LNCAP (cell line): Measurements from ENCODE around the gene SLC4A1.

ENCODE experiments used
- TF ChIP-seq, protein P1 (sequence below): fragments of 450-650 bp; IDR thresholded peaks from 2 replicates; pipeline ENCODE4 v1.5.1; 2017; ENCODE audit warnings: mild to moderate bottlenecking

SLC4A1 gene

DNA sequence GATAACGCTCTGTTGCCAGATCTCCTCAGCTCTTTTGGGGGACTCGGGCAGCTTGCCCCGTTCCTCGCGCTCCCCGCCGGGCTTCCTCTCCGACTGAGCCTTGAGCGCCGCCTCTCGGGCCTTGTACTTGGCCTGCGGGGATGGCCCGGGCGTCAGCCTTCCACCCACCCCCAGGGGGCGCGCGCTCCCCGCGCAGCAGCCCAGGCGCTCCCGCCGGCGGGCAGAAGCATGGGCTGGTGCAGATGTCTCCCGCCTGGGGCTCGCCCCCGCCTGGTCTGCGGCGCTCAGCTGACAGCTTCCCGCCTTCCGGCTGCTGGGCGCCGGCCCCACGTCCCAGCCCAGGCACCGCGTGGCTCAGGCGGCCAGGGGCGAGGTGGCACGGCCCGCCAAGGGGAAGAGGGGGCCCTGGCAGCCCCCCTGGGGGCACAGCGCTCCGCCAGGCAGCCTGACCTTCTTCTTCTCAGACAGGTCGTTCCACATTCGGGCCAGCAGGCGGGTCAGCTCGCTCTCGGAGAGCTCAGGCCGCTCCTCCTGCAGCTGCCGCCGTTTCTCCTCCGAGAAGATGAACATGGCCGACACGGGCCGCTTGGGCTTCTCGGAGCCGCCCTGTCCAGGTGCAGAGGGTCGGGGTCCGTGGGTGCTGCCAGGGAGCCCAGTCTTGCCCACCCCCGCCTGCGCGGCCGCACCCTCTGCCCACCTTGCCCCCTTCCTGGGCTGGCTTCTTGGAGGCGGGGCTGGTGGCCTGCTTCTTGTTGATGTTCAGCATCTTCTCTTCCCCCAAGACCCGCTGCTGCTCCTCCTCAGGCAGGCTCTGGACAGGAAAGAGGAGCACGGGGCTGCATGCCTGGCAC, 57.4 kb downstream of the SLC4A1 start:
- TF ChIP-seq, protein P1, sequence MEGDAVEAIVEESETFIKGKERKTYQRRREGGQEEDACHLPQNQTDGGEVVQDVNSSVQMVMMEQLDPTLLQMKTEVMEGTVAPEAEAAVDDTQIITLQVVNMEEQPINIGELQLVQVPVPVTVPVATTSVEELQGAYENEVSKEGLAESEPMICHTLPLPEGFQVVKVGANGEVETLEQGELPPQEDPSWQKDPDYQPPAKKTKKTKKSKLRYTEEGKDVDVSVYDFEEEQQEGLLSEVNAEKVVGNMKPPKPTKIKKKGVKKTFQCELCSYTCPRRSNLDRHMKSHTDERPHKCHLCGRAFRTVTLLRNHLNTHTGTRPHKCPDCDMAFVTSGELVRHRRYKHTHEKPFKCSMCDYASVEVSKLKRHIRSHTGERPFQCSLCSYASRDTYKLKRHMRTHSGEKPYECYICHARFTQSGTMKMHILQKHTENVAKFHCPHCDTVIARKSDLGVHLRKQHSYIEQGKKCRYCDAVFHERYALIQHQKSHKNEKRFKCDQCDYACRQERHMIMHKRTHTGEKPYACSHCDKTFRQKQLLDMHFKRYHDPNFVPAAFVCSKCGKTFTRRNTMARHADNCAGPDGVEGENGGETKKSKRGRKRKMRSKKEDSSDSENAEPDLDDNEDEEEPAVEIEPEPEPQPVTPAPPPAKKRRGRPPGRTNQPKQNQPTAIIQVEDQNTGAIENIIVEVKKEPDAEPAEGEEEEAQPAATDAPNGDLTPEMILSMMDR = no peak; the same call in 1 of the 2 replicates

DNA sequence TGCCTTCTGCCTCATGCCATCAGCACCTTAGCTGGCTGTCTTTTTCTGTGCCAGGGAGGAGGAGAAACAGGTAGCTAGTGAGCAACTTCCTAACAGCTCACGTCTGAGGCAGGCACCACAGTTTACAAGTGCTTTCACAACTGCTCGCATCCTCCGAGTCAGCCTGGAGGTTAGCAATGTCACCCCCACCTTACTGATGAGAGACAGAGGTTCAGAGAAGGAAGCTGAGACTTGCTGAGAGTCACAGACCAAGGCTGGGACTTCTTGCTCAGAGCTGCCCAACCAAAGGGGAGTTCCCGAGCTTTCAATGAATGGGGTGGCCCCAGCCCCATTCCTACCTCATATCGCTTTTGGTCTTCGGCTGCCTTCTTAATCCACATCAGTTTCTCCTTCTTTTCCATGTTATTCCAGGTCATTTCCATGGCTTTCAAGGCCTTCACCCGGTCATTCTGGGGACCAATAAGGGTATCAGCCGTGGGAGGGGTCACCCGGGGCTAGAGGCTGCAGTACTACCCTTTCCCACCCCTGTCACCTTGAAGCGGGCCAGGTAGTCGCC, 58.1 kb downstream of the SLC4A1 start:
- TF ChIP-seq, protein P1 = no peak

DNA sequence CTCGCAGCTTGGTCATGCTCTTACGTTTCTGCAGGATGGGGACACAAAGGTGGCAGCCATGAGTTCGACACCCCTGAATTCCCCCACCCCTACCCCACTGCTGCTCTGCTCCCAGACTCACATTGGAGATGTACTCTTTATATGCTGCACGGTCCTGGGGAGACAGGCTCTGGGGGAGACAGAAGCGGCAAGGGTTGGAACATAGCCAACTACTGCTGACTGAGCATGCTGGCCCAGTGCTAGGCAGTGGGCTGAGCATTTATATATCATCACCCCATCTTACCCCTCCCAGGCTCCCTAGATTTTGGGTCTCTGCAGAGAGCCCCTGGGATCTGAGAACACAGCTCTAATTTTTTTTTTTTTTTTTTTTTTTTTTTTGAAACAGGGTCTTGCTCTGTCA, 60.2 kb downstream of the SLC4A1 start:
- TF ChIP-seq, protein P1 = no peak

DNA sequence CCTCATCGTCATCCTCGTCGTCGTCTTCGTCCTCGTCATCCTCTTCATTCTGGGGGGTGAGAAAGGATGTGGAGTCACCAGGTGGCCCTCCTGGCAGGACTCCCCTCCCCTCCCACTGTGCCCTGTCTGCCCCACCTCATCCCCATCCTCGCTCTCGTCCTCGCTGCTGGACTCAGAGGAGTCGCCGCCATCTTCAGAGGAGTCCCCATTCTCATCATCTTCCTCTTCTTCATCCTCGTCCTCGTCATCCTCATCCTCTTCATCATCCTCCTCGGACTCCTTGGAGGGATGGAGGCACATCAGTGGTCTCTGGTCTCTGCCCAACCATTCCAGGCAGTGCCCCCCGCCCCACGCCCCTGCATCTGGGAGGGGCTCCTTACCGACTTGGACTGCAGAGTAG, 60.6 kb downstream of the SLC4A1 start:
- TF ChIP-seq, protein P1 = no peak

DNA sequence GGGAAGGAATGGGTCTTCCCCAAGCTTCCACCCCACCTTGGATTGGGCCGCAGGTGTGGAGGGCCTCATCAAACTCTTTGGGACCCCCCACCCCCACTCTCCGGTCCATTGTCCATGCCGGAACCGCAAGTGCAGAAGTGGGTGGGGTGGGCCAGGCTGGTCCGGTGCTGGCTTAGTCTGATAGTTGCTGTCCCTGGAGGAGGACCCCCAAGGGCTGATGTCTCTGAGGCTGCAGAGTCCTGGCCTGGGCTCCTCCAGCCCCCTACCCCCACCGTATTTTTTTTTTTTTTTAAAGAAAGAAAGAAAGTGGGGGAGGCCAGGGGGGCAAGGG, 61.1 kb downstream of the SLC4A1 start:
- TF ChIP-seq, protein P1 = no peak

DNA sequence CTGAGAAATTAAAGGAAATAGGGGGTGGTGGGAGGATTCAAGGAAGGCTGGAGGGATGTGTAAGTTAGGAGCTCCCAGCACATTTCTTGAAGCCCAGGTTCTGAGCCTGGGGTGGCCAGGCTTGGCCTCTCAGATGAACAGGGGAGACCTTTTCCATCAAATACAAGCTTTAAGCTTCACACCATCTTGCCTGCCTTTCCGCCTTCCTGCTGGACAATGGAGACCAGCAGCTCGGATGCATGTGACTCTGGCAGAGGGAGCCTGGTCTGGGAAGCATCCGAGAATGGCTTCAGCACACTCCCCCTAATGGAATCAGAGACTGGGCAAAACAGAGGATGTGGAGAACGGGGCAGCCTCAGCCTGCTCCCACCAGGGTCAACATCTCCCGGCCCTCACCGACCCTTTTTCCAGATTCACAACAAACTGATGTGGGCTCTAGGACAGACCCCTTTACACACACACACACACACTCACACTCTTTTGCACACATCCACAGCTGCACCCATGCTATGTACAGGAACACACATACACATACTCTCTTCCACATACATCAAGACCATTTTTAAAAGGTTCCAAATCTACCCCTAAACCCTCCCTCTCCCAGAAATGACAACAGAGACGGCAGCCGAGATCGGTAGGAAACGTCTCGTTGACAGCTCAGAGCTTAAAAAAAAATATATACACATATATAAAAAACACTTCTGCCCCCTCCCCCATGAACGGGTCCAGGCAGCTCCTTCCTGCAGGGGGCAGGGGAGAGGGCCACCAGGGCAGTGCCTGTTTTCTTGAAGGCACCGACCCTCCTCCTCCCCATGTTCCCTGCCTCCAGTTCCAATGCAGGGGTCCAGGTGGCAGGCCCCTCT, 61.7 kb downstream of the SLC4A1 start:
- TF ChIP-seq, protein P1 = no peak

DNA sequence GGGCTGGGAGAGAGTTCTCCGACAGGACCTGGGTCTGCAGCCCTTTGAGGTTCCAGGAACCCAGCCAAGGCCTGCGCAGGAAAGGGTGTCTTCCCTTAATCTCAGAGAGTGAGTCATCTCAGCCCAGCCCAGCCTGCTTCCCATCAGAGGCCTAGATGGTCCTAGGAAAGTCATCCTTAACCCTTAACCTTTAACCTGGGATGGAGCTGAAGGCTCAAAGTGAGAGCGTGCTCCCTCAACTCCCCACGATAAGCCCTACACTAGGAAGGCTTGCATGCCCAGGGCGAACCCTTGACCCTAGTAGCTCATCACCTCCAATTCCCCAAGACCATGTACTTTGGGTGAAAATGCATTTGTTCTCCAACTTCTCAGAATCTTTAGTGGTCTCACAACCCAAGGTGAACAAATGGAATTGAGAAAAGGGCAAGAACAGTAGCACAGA, 63.5 kb downstream of the SLC4A1 start:
- TF ChIP-seq, protein P1 = no peak
